ENCODE data around the gene CBARP.

DNA sequence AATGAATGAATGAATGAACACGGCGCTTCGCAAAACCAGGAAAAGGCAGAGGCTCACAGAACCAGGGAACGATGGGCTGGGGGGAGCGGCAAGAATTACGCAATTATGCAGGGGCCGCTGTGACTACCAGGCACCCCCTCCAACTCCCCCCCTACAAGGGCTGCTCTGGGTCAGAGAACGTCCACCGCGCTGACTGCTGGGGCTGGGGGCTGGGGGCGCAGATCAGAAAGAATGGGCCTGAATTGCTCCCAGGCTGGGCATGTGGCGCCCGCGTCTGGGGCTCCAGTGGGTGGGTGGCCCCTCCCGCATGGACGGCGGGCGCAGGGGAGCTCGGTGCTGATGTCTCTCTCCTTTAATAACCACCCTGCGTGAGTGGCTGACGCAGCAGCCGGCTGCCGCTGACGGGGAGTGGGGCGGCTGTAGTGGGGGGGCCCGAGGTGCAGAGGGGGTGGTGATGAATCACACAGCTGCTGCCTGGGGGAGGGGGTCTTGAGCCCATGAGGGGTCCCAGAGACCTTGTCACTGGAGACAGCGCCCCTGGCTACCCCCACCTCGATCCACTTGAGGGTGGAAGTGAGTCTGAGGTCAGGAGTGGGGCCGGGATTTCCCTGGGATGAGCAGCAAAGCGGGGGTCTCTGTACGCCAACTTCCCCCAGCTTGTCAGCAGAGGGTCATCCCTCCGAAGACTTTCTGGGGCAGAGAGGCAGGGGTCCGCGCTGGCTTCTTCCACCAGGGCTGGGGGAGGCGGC, 29.8 kb upstream of the CBARP start:
- TF ChIP-seq, protein P1, sequence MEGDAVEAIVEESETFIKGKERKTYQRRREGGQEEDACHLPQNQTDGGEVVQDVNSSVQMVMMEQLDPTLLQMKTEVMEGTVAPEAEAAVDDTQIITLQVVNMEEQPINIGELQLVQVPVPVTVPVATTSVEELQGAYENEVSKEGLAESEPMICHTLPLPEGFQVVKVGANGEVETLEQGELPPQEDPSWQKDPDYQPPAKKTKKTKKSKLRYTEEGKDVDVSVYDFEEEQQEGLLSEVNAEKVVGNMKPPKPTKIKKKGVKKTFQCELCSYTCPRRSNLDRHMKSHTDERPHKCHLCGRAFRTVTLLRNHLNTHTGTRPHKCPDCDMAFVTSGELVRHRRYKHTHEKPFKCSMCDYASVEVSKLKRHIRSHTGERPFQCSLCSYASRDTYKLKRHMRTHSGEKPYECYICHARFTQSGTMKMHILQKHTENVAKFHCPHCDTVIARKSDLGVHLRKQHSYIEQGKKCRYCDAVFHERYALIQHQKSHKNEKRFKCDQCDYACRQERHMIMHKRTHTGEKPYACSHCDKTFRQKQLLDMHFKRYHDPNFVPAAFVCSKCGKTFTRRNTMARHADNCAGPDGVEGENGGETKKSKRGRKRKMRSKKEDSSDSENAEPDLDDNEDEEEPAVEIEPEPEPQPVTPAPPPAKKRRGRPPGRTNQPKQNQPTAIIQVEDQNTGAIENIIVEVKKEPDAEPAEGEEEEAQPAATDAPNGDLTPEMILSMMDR (conservative IDR thresholded peaks at IDR 0.05) = no peak
- no peak for TF ChIP-seq EZH2 (IDR thresholded peaks at IDR 0.05; ENCODE audit: low read depth)

Measured in PC-9 (cell line).